H1 (cell line): ENCODE results near the gene AKR1D1. TPM values are rescaled to one million over a fixed set of nuclear protein-coding genes. Genes with fewer than 3 reads are reported as not detected.
"Not testable (repeated sequence)": the region's sequence is repeated elsewhere in the genome, so short reads cannot be mapped to it uniquely, and the experiment has no call there.

Experiments
- CTCF ChIA-PET: fragments of 300-600 bp; sonication (Branson Sonifier 250); formaldehyde crosslinking; loops from one replicate; lab custom pipeline; 2021; ENCODE audit not compliant: partially characterized antibody; lab: Charles Lee
- POLR2A ChIA-PET: fragments of 300-600 bp; sonication (Branson Sonifier 250); formaldehyde crosslinking; loops from one replicate; lab custom pipeline; 2021; ENCODE audit warnings: inconsistent platforms; ENCODE audit not compliant: partially characterized antibody; lab: Charles Lee
- DNase-seq, 2 experiments: peaks; one replicate each; pipeline versions ENCODE4 v3.0.0 to v3.0.0-alpha.2; 2010 to 2022; ENCODE audit warnings: low spot score in 2 of 2, low read depth in 1 of 2, mixed read lengths in 1 of 2
- FAIRE-seq: peaks from 2 replicates; lab custom pipeline; 2011; peaks lifted over from hg19 to GRCh38; lab: Jason Lieb, UNC
- H2AFZ ChIP-seq: 2 replicates; pipeline ENCODE4 v1.8.1; 2012; ENCODE audit warnings: low read length, inconsistent platforms
- H2AK5ac ChIP-seq: 2 replicates; pipeline ENCODE4 v1.6.1; 2013; ENCODE audit warnings: low read depth, low read length
- H2BK120ac ChIP-seq: replicated peaks from 2 replicates; pipeline ENCODE3; 2013; ENCODE audit warnings: low read depth, low read length, inconsistent platforms
- H2BK12ac ChIP-seq: 2 replicates; pipeline ENCODE4 v1.6.1; 2013; ENCODE audit warnings: low read depth, low read length
- H2BK15ac ChIP-seq: 2 replicates; pipeline ENCODE4 v1.6.1; 2013; ENCODE audit warnings: low read length
- H2BK20ac ChIP-seq: 2 replicates; pipeline ENCODE4 v1.6.1; 2013; ENCODE audit warnings: low read length
- H2BK5ac ChIP-seq: 2 replicates; pipeline ENCODE4 v1.6.1; 2013; ENCODE audit warnings: low read depth, low read length
- H3K14ac ChIP-seq: 2 replicates; pipeline ENCODE4 v1.6.1; 2013; ENCODE audit warnings: inconsistent platforms; ENCODE audit not compliant: insufficient read length
- H3K18ac ChIP-seq: 2 replicates; pipeline ENCODE4 v1.6.1; 2013; ENCODE audit warnings: low read length; ENCODE audit errors: extremely low read depth
- H3K23ac ChIP-seq: 2 replicates; pipeline ENCODE4 v1.6.1; 2013; ENCODE audit warnings: inconsistent platforms; ENCODE audit not compliant: insufficient read length
- H3K23me2 ChIP-seq: 2 replicates; pipeline ENCODE4 v1.6.1; 2013; ENCODE audit warnings: low read depth, low read length
- H3K27ac ChIP-seq: 2 replicates; pipeline ENCODE4 v1.6.1; 2011; ENCODE audit warnings: low read depth, low read length, inconsistent platforms
- H3K27me3 ChIP-seq, 4 experiments: replicated peaks in 1 of 4; 1 replicate in 1 of 4; 2 replicates in 3 of 4; pipeline versions ENCODE4 v1.6.1 to v1.8.1; 2011 to 2013; ENCODE audit warnings: low read length in 3 of 4, mild to moderate bottlenecking in 3 of 4, inconsistent platforms in 2 of 4, mixed read lengths in 2 of 4, moderate library complexity in 1 of 4; ENCODE audit not compliant: control insufficient read depth in 3 of 4, insufficient read depth in 3 of 4; ENCODE audit errors: extremely low read depth in 1 of 4
- H3K36me3 ChIP-seq, 4 experiments: 2 replicates each; pipeline versions ENCODE4 v1.6.1 to v1.8.1; 2011 to 2013; ENCODE audit warnings: mild to moderate bottlenecking in 4 of 4, low read length in 3 of 4, moderate library complexity in 2 of 4, control low read depth in 1 of 4, inconsistent platforms in 1 of 4; ENCODE audit not compliant: insufficient read depth in 4 of 4, control insufficient read depth in 2 of 4
- H3K4ac ChIP-seq: replicated peaks from 2 replicates; pipeline ENCODE3; 2013; ENCODE audit warnings: low read length, low read depth, mixed read lengths, inconsistent platforms; ENCODE audit not compliant: insufficient read length
- H3K4me1 ChIP-seq, 4 experiments: replicated peaks in 1 of 4; 1 replicate in 1 of 4; 2 replicates in 3 of 4; pipeline versions ENCODE4 v1.6.1 to v1.8.1; 2011 to 2013; ENCODE audit warnings: low read length in 3 of 4, inconsistent platforms in 2 of 4, mixed read lengths in 1 of 4; ENCODE audit not compliant: insufficient read depth in 4 of 4, control insufficient read depth in 3 of 4
- H3K4me2 ChIP-seq, 2 experiments: 2 replicates each; pipeline versions ENCODE4 v1.6.1 to v1.8.1; 2011 to 2013; ENCODE audit warnings: low read depth in 2 of 2, low read length in 2 of 2, control low read depth in 1 of 2, inconsistent platforms in 1 of 2, mild to moderate bottlenecking in 1 of 2; ENCODE audit not compliant: insufficient read depth in 1 of 2
- H3K4me3 ChIP-seq, 4 experiments: fragments of 200-600, 300-600 bp in 1 of 4; sonication (generic), shearing (Covaris generic), sonication (Bioruptor Twin) in 1 of 4; 2 replicates each; pipeline versions ENCODE4 v1.5.1 to v1.8.1; 2011 to 2016; ENCODE audit warnings: low read length in 4 of 4, low read depth in 3 of 4, control low read depth in 2 of 4, inconsistent platforms in 2 of 4, mild to moderate bottlenecking in 2 of 4, mixed read lengths in 1 of 4, moderate library complexity in 1 of 4; ENCODE audit not compliant: insufficient read depth in 2 of 4; ENCODE audit errors: extremely low read depth in 1 of 4
- H3K56ac ChIP-seq: replicated peaks from 2 replicates; pipeline ENCODE3; 2013; ENCODE audit warnings: low read depth, mild to moderate bottlenecking, mixed read lengths, low read length, inconsistent platforms; ENCODE audit not compliant: insufficient read length
- H3K79me1 ChIP-seq: 2 replicates; pipeline ENCODE4 v1.6.1; 2013; ENCODE audit warnings: low read depth, low read length, control low read depth
- H3K79me2 ChIP-seq, 2 experiments: 2 replicates each; pipeline versions ENCODE4 v1.6.1 to v1.8.1; 2012 to 2013; ENCODE audit warnings: low read length in 2 of 2, mild to moderate bottlenecking in 2 of 2, inconsistent platforms in 1 of 2; ENCODE audit not compliant: insufficient read depth in 2 of 2, control insufficient read depth in 1 of 2
- H3K9ac ChIP-seq, 4 experiments: replicated peaks in 1 of 4; 1 replicate in 1 of 4; 2 replicates in 3 of 4; pipeline versions ENCODE4 v1.6.1 to v1.8.1; 2011 to 2013; ENCODE audit warnings: low read depth in 3 of 4, low read length in 3 of 4, control low read depth in 2 of 4, mild to moderate bottlenecking in 2 of 4, moderate library complexity in 2 of 4, inconsistent platforms in 1 of 4; ENCODE audit errors: extremely low read depth in 1 of 4
- H3K9me3 ChIP-seq, 2 experiments: 2 replicates each; pipeline versions ENCODE4 v1.6.1 to v1.8.1; 2012 to 2013; ENCODE audit warnings: mild to moderate bottlenecking in 2 of 2, moderate library complexity in 2 of 2, control low read depth in 1 of 2, inconsistent platforms in 1 of 2, low read depth in 1 of 2, low read length in 1 of 2, mixed read lengths in 1 of 2; ENCODE audit not compliant: insufficient read depth in 2 of 2
- H4K20me1 ChIP-seq, 2 experiments: replicated peaks in 1 of 2; 2 replicates each; pipeline versions ENCODE3 to v1.8.1; 2011 to 2013; ENCODE audit warnings: inconsistent platforms in 2 of 2, low read length in 2 of 2, mild to moderate bottlenecking in 1 of 2; ENCODE audit not compliant: insufficient read depth in 2 of 2, control insufficient read depth in 1 of 2
- H4K5ac ChIP-seq: 2 replicates; pipeline ENCODE4 v1.6.1; 2013; ENCODE audit warnings: low read length, low read depth, mixed read lengths, inconsistent platforms; ENCODE audit not compliant: insufficient read length
- H4K8ac ChIP-seq: 2 replicates; pipeline ENCODE4 v1.8.0; 2013; ENCODE audit warnings: mild to moderate bottlenecking, moderate library complexity, low read length, inconsistent platforms; ENCODE audit not compliant: insufficient read depth; ENCODE audit errors: extremely low read depth
- H4K91ac ChIP-seq: replicated peaks from 2 replicates; pipeline ENCODE3; 2013; ENCODE audit warnings: low read length, mixed read lengths, inconsistent platforms; ENCODE audit not compliant: insufficient read length
- WGBS, 2 experiments: shearing (Covaris generic) in 1 of 2; methylation state at CpG; one replicate each; pipeline versions ENCODE4 v1.1.6 to v1.1.7; 2013 to 2015; ENCODE audit warnings: low lambda C conversion rate in 2 of 2, mixed read lengths in 2 of 2, inconsistent platforms in 1 of 2, low coverage in 1 of 2, missing lambda C conversion rate in 1 of 2; ENCODE audit not compliant: insufficient replicate concordance in 2 of 2, insufficient coverage in 1 of 2, insufficient read length in 1 of 2; ENCODE audit errors: extremely low coverage in 1 of 2, missing lambda C conversion rate in 1 of 2; 5-methylcytosine and 5-hydroxymethylcytosine counted together
- polyA plus RNA-seq, 7 experiments: library from polyadenylated mRNA; depleted of rRNA in 3 of 7; stranded (reverse) in 5 of 7; unstranded in 2 of 7; fragments of >200 nt in 5 of 7; fragments of 200-250 nt in 2 of 7; gene quantifications; 1 replicate in 5 of 7; 2 replicates in 1 of 7; 4 replicates in 1 of 7; pipeline versions ENCODE4 v1.2.1 to v1.2.3, GENCODE V29; 2011 to 2013; ENCODE audit warnings: missing spikeins in 2 of 7, mixed read lengths in 2 of 7
- total RNA-seq: library from RNA; stranded (reverse); fragmentation: NEBNext Ultra II Directional; extraction: Animal tissue kit (Norgen Biotek cat#: 25700); gene quantifications from 2 replicates; pipeline ENCODE4 v1.2.1, GENCODE V29; 2021

Gene AKR1D1
- total and polyA plus RNA-seq, 2 of the 8 experiments (the other 6 are each of a cell fraction or from before 2014, with no cell fraction given), result not detected

DNA sequence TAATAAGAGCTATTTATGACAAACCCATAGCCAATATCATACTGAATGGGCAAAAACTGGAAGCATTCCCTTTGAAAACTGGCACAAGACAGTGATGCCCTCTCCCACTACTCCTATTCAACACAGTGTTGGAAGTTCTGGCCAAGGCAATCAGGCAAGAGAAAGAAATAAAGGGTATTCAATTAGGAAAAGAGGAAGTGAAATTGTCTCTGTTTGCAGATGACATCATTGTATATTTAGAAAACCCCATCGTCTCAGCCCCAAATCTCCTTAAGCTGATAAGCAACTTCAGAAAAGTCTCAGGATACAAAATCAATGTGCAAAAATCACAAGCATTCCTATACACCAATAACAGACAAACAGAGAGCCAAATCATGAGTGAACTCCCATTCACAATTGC is 36.2 kb upstream of the AKR1D1 start:
- POLR2A ChIA-PET, FAIRE-seq, H3K23me2 ChIP-seq: not testable (repeated sequence)

More for the DNA sequence above, 36.2 kb upstream of the AKR1D1 start:
- H3K36me3 ChIP-seq, H4K91ac ChIP-seq, H4K8ac ChIP-seq, H3K27me3 ChIP-seq, H3K4me1 ChIP-seq, DNase-seq, H2BK5ac ChIP-seq, H3K14ac ChIP-seq, H3K56ac ChIP-seq, H3K18ac ChIP-seq, H3K23ac ChIP-seq, H2AK5ac ChIP-seq, H3K4me3 ChIP-seq, H4K5ac ChIP-seq, H3K27ac ChIP-seq, H2BK12ac ChIP-seq, H2BK15ac ChIP-seq, H3K9ac ChIP-seq, H2BK20ac ChIP-seq, H3K4ac ChIP-seq, H2BK120ac ChIP-seq, H3K79me2 ChIP-seq, H4K20me1 ChIP-seq, H2AFZ ChIP-seq, CTCF ChIA-PET, H3K4me2 ChIP-seq, H3K79me1 ChIP-seq: not testable (repeated sequence)
- H3K9me3 ChIP-seq, result peaks cover 15% of the 10 kb centered on the region in 2 experiments
- 87% methylated on average over 1 of the region's 1 CpG; no CpG with 5 or more reads in 1 of the 2 experiments for WGBS, 2 experiments
